ENCODE measurements around the gene ZNF646.

GRCh38 chr16:31090540-31090939 lies 16.3 kb downstream of the ZNF646 start:
- TF ChIP-seq POLR2A (IDR thresholded peaks at IDR 0.05), result no peak
- TF ChIP-seq, protein P1, sequence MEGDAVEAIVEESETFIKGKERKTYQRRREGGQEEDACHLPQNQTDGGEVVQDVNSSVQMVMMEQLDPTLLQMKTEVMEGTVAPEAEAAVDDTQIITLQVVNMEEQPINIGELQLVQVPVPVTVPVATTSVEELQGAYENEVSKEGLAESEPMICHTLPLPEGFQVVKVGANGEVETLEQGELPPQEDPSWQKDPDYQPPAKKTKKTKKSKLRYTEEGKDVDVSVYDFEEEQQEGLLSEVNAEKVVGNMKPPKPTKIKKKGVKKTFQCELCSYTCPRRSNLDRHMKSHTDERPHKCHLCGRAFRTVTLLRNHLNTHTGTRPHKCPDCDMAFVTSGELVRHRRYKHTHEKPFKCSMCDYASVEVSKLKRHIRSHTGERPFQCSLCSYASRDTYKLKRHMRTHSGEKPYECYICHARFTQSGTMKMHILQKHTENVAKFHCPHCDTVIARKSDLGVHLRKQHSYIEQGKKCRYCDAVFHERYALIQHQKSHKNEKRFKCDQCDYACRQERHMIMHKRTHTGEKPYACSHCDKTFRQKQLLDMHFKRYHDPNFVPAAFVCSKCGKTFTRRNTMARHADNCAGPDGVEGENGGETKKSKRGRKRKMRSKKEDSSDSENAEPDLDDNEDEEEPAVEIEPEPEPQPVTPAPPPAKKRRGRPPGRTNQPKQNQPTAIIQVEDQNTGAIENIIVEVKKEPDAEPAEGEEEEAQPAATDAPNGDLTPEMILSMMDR (IDR thresholded peaks at IDR 0.05), result no peak

Data from testis (tissue), 2 donors.